Small intestine (tissue), 7 donors: ENCODE data around the gene OR2AT4. TPM values are rescaled to one million over a fixed set of nuclear protein-coding genes. Genes with fewer than 3 reads are reported as not detected.
A peak's percentile ranks its signal among the peaks of the same experiment; 100 is the strongest.
"Not testable (repeated sequence)": the region's sequence is repeated elsewhere in the genome, so short reads cannot be mapped to it uniquely, and the experiment has no call there.

Experiments
- DNase-seq, 2 donors: peaks; one replicate each; pipeline versions ENCODE4 v3.0.0 to v3.0.0-alpha.2; 2013
- FAIRE-seq: peaks from 2 replicates; lab custom pipeline; 2012; peaks lifted over from hg19 to GRCh38; lab: Jason Lieb, UNC
- H3K27ac ChIP-seq, 3 donors: one replicate each; pipeline ENCODE4 v1.5.1; 2013; ENCODE audit warnings: low read length in 2 of 3, mild to moderate bottlenecking in 2 of 3, control low read depth in 1 of 3, inconsistent platforms in 1 of 3, low read depth in 1 of 3, moderate library complexity in 1 of 3
- H3K27me3 ChIP-seq, 3 donors: one replicate each; pipeline ENCODE4 v1.6.1; 2013; ENCODE audit warnings: low read length in 3 of 3, inconsistent platforms in 1 of 3; ENCODE audit not compliant: control insufficient read depth in 3 of 3, insufficient read depth in 3 of 3
- H3K36me3 ChIP-seq, 3 donors: one replicate each; pipeline ENCODE4 v1.6.1; 2013; ENCODE audit warnings: low read length in 3 of 3, inconsistent platforms in 1 of 3, low read depth in 1 of 3, mild to moderate bottlenecking in 1 of 3, moderate library complexity in 1 of 3; ENCODE audit not compliant: control insufficient read depth in 3 of 3, insufficient read depth in 2 of 3
- H3K4me1 ChIP-seq, 3 donors: one replicate each; pipeline ENCODE4 v1.6.1; 2013; ENCODE audit warnings: low read length in 2 of 3, inconsistent platforms in 1 of 3, low read depth in 1 of 3, mild to moderate bottlenecking in 1 of 3, moderate library complexity in 1 of 3; ENCODE audit not compliant: control insufficient read depth in 3 of 3, insufficient read depth in 2 of 3
- H3K4me3 ChIP-seq, 3 donors: one replicate each; pipeline ENCODE4 v1.5.1; 2013; ENCODE audit warnings: low read length in 3 of 3, control low read depth in 1 of 3, inconsistent platforms in 1 of 3, low read depth in 1 of 3, mild to moderate bottlenecking in 1 of 3, moderate library complexity in 1 of 3
- H3K9me3 ChIP-seq, 2 donors: one replicate each; pipeline ENCODE4 v1.6.1; 2013; ENCODE audit warnings: low read depth in 1 of 2, low read length in 1 of 2; ENCODE audit not compliant: control insufficient read depth in 2 of 2, insufficient read depth in 1 of 2
- WGBS, 3 donors: extraction: QIAGEN DNeasy Blood & Tissue Kit; methylation state at CpG; one replicate each; pipeline ENCODE4 v1.1.7; 2013; 5-methylcytosine and 5-hydroxymethylcytosine counted together
- polyA plus RNA-seq, 4 donors: library from polyadenylated mRNA; stranded (reverse) in 3 of 4; unstranded in 1 of 4; fragments of 200-250 nt in 3 of 4; fragments of 120-200 nt in 1 of 4; gene quantifications; one replicate each; pipeline versions ENCODE4 v1.2.1 to v1.2.3, GENCODE V29; 2013
- donor health status: healthy with polysubstance abuse.
- donor health status: control.
- donor health status: control.
- donor health status: Bipolar disorder and iron deficiency.
- donor health status: healthy.

OR2AT4 gene
- polyA plus RNA-seq, 4 donors, result 2.5 TPM; not detected in 3

DNA sequence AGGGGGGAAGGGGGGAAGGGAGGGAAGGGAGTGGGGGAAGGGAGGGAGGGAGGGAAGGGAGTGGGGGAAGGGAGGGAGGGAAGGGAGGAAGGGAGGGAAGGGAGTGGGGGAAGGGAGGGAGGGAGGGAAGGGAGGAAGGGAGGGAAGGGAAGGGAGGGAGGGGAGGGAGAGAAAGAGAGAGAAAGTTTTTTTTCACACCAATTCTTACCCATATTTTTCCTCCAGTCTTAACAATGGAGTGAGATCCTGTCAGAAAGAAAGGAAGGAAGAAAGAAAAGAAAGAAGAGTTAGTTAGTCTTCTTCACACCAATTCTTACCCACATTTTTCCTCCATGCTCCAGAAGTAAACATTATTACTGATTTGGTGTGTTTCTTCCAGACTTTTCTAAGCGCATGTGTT lies 3.0 kb upstream of the OR2AT4 start:
- 85 to 100% (median 93%) methylated on average over 1 of the region's 1 CpG for WGBS, 3 donors
- DNase-seq (no peak), FAIRE-seq (no peak)
- no peaks in the 10 kb centered on the region for H3K9me3 ChIP-seq
- peaks cover 0 to 4% (median 0%) of the 10 kb centered on the region in 3 donors for H3K27me3 ChIP-seq
- H3K4me1 ChIP-seq, result peaks cover 0 to 11% (median 0%) of the 10 kb centered on the region in 3 donors
- no peak overlapping the region for H3K4me3 ChIP-seq
- no peaks in the 10 kb centered on the region for H3K36me3 ChIP-seq
- no peak overlapping the region for H3K27ac ChIP-seq

DNA sequence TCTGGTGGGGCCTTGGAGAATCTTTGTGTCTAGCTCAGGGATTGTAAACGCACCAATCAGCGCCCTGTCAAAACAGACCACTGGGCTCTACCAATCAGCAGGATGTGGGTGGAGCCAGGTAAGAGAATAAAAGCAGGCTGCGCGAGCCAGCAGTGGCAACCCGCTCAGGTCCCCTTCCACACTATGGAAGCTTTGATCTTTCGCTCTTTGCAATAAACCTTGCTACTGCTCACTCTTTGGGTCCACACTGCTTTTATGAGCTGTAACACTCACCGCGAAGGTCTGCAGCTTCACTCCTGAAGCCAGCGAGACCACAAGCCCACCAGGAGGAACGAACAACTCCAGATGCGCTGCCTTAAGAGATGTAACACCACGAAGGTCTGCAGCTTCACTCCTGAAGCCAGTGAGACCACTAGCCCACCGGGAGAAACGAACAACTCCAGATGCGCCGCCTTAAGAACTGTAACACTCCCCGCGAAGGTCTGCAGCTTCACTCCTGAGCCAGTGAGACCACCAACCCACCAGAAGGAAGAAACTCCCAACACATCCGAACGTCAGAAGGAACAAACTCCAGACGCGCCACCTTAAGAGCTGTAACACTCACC lies 2.3 kb upstream of the OR2AT4 start:
- not testable (repeated sequence) for H3K9me3 ChIP-seq, DNase-seq, H3K27ac ChIP-seq, H3K27me3 ChIP-seq, H3K4me3 ChIP-seq, H3K36me3 ChIP-seq, FAIRE-seq
- H3K4me1 ChIP-seq, result peaks cover 0 to 11% (median 0%) of the 10 kb centered on the region in 3 donors
- 94 to 95% (median 95%) methylated on average over 21 to 22 of the region's 22 CpGs for WGBS, 3 donors

DNA sequence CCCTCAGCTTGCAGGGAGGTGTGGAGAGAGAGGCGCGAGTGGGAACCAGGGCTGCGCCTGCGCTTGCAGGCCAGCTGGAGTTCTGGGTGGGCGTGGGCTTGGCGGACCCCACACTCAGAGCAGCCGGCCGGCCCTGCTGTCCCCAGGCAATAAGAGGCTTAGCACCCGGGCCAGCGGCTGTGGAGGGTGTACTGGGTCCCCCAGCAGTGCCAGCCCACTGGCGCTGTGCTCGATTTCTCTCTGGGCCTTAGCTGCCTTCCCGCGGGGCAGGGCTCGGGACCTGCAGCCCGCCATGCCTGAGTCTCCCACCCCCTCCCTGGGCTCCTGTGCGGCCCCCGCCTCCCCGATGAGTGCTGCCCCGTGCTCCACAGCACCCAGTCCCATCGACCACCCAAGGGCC lies 1.5 kb upstream of the OR2AT4 start:
- not testable (repeated sequence) for H3K9me3 ChIP-seq, H3K4me3 ChIP-seq, H3K27me3 ChIP-seq, FAIRE-seq, DNase-seq, H3K36me3 ChIP-seq, H3K27ac ChIP-seq
- 90 to 95% (median 94%) methylated on average over 19 to 21 of the region's 21 CpGs for WGBS, 3 donors
- peaks cover 0 to 11% (median 0%) of the 10 kb centered on the region in 3 donors for H3K4me1 ChIP-seq

DNA sequence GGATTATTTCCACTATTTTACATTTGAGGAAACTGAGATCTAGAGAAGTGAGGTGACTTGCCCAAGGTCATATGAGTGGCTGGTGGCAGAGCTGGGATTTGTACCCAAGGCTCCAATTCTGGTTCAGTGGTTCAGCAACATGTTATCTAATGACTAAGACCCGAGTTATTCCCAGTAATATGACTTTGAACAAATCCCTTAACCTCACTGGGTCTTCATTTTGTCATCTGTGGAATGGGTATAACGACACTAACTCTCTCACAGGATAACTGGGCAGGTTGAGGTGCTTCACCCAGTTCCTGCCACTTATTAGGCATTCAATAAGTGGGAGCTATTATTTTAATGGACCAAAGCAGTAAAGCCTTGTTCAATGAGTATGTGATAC lies 489 bp upstream of the OR2AT4 start:
- DNase-seq, result no peak
- no peak for FAIRE-seq
- H3K9me3 ChIP-seq, result no peaks in the 10 kb centered on the region
- H3K4me3 ChIP-seq, result no peak overlapping the region
- peaks cover 0 to 4% (median 0%) of the 10 kb centered on the region in 3 donors for H3K27me3 ChIP-seq
- no peaks in the 10 kb centered on the region for H3K36me3 ChIP-seq
- WGBS, 3 donors, result 57 to 62% (median 60%) methylated on average over 2 of the region's 2 CpGs
- H3K4me1 ChIP-seq, result peaks cover 0 to 11% (median 0%) of the 10 kb centered on the region in 3 donors
- H3K27ac ChIP-seq, result peak overlapping the region in 1 of 3 donors; percentile 41

DNA sequence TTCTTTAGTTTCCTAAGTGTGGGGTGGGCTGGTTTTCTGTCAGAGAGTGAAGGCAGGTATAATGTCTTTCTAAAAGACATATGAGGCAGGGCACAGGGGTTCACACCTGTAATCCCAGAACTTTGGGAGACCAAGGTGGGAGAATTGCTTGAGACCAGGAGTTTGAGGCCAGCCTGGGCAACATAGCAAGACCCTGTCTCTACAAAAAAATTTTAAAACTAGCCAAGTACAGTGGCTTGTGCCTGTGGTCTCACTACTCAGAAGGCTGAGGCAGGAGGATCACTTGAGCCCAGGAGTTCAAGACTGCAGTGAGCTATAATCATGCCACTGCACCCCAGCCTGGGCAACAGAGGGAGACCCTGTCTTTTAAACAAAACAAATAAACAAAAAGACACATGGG lies 2.3 kb downstream of the OR2AT4 start:
- not testable (repeated sequence) for H3K9me3 ChIP-seq, H3K27ac ChIP-seq, H3K4me3 ChIP-seq, FAIRE-seq, DNase-seq, H3K36me3 ChIP-seq, H3K27me3 ChIP-seq
- H3K4me1 ChIP-seq, result peaks cover 0 to 11% (median 0%) of the 10 kb centered on the region in 3 donors

DNA sequence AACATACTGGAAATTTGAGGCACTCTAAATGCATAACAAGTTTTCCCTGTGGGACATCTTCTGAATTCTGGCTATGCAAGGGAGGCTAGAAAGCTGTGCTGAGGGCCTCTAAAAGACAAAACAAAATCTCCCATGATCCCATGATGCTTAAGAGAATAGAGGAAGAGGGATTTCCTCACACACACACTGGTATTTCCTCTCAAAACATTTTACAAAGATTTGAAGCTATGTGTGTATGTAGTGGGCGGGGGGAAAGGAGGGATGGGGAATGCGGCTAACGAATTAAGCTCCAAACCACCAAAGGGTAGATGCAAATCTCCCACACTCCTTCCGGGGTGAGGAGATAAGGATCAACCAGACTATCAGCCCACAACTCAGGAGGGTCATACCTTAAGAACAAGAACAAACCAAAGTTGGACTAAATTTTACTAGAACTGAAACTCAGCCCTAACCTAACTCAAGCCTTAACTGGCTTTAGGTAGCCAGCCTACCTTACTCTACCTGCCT lies 6.0 kb downstream of the OR2AT4 start:
- Histone ChIP-seq H3K4me1 (no peaks in the 10 kb centered on the region), H3K27ac (no peak overlapping the region), H3K4me3 (no peak overlapping the region), H3K9me3 (peaks cover 0 to 11% of the 10 kb centered on the region in 2 donors), H3K27me3 (no peaks in the 10 kb centered on the region), H3K36me3 (no peaks in the 10 kb centered on the region)
- FAIRE-seq (no peak), DNase-seq (no peak)
- WGBS, 3 donors, result 76 to 82% (median 81%) methylated on average over 4 of the region's 4 CpGs

DNA sequence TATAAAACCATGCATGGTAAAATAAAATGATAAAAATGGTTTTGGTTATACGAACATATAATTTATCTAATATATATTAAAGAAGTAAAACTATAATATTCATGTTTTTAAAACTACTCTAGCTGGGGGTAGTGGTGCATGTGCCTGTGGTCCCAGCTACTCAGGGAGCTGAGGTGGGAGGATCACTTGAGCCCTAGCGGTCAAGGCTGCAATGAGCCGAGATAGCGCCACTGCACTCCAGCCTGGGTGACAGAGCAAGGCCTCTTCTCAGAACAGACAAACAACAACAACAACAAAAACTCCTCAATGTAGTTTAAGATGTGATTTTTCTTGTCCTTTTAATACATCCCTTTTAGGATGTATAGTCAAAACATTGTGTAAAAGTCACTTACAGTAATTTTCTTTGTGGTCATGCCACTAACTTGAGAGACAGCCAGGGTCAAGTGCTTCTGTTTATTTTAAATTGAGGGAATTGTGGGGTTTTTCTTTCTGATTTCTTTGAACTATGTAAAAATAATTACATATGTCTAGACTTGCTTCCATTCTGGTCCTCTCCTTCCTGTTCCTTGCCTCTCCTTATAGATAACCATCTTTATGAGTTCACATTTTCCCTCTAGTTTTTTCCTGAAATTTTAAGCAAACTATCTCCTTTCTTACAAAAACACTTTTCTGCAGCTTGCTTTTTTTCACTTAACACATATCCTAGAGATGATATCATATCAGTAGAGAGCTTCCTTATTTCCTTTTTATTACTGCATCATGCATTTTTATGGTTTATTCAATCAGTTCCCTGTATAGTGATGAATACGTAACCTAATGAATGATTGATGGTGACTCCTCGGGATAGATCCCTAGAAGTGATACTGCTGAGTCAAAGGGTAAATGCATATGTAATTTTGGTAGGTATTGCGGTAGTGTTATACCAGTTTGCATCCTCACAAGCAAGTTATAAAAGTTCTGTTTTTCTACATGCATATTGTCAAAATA lies 9.1 kb downstream of the OR2AT4 start:
- no peak overlapping the region for H3K4me3 ChIP-seq
- no peaks in the 10 kb centered on the region for H3K36me3 ChIP-seq
- whole genome bisulfite sequencing, 3 donors, result 62 to 72% (median 64%) methylated on average over 7 of the region's 7 CpGs
- FAIRE-seq, result no peak
- H3K4me1 ChIP-seq, result no peaks in the 10 kb centered on the region
- no peak for DNase-seq
- peaks cover 0 to 11% of the 10 kb centered on the region in 2 donors for H3K9me3 ChIP-seq
- H3K27me3 ChIP-seq, result no peaks in the 10 kb centered on the region
- H3K27ac ChIP-seq, result no peak overlapping the region

DNA sequence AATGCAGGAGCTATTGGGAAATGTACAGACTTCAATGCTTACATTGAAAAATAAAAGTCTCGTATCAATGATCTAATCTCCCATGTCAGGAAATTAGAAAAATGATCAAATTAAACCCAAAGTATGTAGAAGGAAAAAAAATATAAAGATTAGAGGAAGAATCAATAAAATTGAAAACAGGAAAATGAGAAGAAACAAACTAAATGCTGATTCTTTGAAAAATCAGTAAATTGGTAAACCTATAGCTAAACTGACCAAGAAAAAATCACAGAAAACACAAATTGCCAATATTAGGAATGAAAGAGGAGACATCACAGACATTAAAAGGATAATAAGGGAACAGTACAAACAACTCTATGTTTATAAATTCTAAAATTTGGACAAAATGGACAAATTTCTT lies 11.8 kb downstream of the OR2AT4 start:
- H3K27ac ChIP-seq, result no peak overlapping the region
- no peak for DNase-seq
- H3K9me3 ChIP-seq, result peaks cover 0 to 5% of the 10 kb centered on the region in 2 donors
- no peak overlapping the region for H3K4me3 ChIP-seq
- peaks cover 0 to 2% (median 0%) of the 10 kb centered on the region in 3 donors for H3K27me3 ChIP-seq
- 77 to 82% (median 81%) methylated on average over 1 of the region's 1 CpG for WGBS, 3 donors
- no peaks in the 10 kb centered on the region for H3K4me1 ChIP-seq
- no peak for FAIRE-seq
- no peaks in the 10 kb centered on the region for H3K36me3 ChIP-seq
